ENCODE data around the gene ANKRD34C.

The ANKRD34C gene

GRCh38 chr15:79294075-79294474 is 11.6 kb downstream of the ANKRD34C start:
- no peak for DNase-seq (ENCODE audit: low spot score in 2 of 2)
- Histone ChIP-seq H3K4me3 (no peak overlapping the region), H3K9me3 (no peaks in the 10 kb centered on the region), H3K27me3 (ENCODE audit: low read depth) (peaks cover 10% of the 10 kb centered on the region), H3K4me1 (no peaks in the 10 kb centered on the region), H3K36me3 (replicated peaks) (no peaks in the 10 kb centered on the region)
- in situ Hi-C loops (cut with MboI; ENCODE audit: low sequenced_read_pairs), result no loop called here

GRCh38 chr15:79296583-79296982 is 14.1 kb downstream of the ANKRD34C start:
- in situ Hi-C loops (cut with MboI; ENCODE audit: low sequenced_read_pairs), result no loop called here
- H3K4me1 ChIP-seq, result no peaks in the 10 kb centered on the region
- H3K27me3 ChIP-seq (ENCODE audit: low read depth), result peaks cover 21% of the 10 kb centered on the region
- no peaks in the 10 kb centered on the region for H3K36me3 ChIP-seq (replicated peaks)
- no peak for DNase-seq (ENCODE audit: low spot score in 2 of 2)
- no peaks in the 10 kb centered on the region for H3K9me3 ChIP-seq
- H3K4me3 ChIP-seq, result no peak overlapping the region

GRCh38 chr15:79299126-79299840 is 16.8 kb downstream of the ANKRD34C start:
- in situ Hi-C loops (cut with MboI; ENCODE audit: low sequenced_read_pairs), result no loop called here
- peaks cover 30% of the 10 kb centered on the region for H3K27me3 ChIP-seq (ENCODE audit: low read depth)
- no peak overlapping the region for H3K4me3 ChIP-seq
- H3K36me3 ChIP-seq (replicated peaks), result no peaks in the 10 kb centered on the region
- DNase-seq (ENCODE audit: low spot score in 2 of 2), result no peak
- H3K9me3 ChIP-seq, result no peaks in the 10 kb centered on the region
- no peaks in the 10 kb centered on the region for H3K4me1 ChIP-seq

DNA sequence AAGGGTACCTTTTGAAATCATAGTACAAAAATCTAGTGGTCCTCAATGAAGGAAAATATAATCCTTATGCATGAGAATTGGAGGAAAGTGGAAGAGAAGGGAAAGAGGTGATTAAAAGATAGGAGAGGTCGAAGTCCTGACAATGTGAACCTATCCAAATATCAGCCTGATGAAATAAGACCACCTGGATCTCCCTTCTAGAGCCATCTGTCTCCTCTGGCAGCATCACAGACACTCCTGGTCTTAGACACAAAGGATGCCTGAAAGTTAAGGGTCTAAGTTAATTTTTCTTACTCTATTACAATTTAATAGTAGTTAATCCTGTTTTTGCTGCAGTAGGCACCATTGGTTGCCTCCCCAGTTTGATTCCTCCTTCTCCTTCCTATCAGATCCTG is 17.3 kb downstream of the ANKRD34C start:
- DNase-seq (ENCODE audit: low spot score in 2 of 2), result no peak
- Histone ChIP-seq H3K9me3 (no peaks in the 10 kb centered on the region), H3K4me1 (no peaks in the 10 kb centered on the region), H3K27me3 (ENCODE audit: low read depth) (peaks cover 35% of the 10 kb centered on the region), H3K36me3 (replicated peaks) (no peaks in the 10 kb centered on the region), H3K4me3 (no peak overlapping the region)
- in situ Hi-C loops (cut with MboI; ENCODE audit: low sequenced_read_pairs), result no loop called here

- peaks cover 67% of the 10 kb centered on the region for H3K27me3 ChIP-seq (ENCODE audit: low read depth)
- DNase-seq (ENCODE audit: low spot score in 2 of 2), result no peak
- H3K4me3 ChIP-seq, result no peak overlapping the region
- H3K36me3 ChIP-seq (replicated peaks), result peaks cover 5% of the 10 kb centered on the region
- H3K9me3 ChIP-seq, result no peaks in the 10 kb centered on the region
- in situ Hi-C loops (cut with MboI; ENCODE audit: low sequenced_read_pairs), result no loop called here
- peaks cover 7% of the 10 kb centered on the region for H3K4me1 ChIP-seq
Observed at GRCh38 chr15:79307251-79307650, 24.7 kb downstream of the ANKRD34C start.

GRCh38 chr15:79308874-79309273 is 26.4 kb downstream of the ANKRD34C start:
- Histone ChIP-seq H3K9me3 (no peaks in the 10 kb centered on the region), H3K36me3 (replicated peaks) (peaks cover 18% of the 10 kb centered on the region), H3K4me1 (peaks cover 14% of the 10 kb centered on the region), H3K4me3 (no peak overlapping the region), H3K27me3 (ENCODE audit: low read depth) (peaks cover 60% of the 10 kb centered on the region)
- DNase-seq (ENCODE audit: low spot score in 2 of 2), result no peak
- in situ Hi-C loops (cut with MboI; ENCODE audit: low sequenced_read_pairs), result no loop called here

GRCh38 chr15:79310612-79310984 is 28.1 kb downstream of the ANKRD34C start:
- peaks cover 44% of the 10 kb centered on the region for H3K27me3 ChIP-seq (ENCODE audit: low read depth)
- H3K4me1 ChIP-seq, result peaks cover 14% of the 10 kb centered on the region
- peak in 1 of 2 experiments; percentile 82 for DNase-seq (ENCODE audit: low spot score in 2 of 2)
- peaks cover 36% of the 10 kb centered on the region for H3K36me3 ChIP-seq (replicated peaks)
- H3K4me3 ChIP-seq, result peak overlapping the region; percentile 94
- H3K9me3 ChIP-seq, result no peaks in the 10 kb centered on the region
- in situ Hi-C loops (cut with MboI; ENCODE audit: low sequenced_read_pairs), result no loop called here

- H3K36me3 ChIP-seq (replicated peaks), result peaks cover 42% of the 10 kb centered on the region
- in situ Hi-C loops (cut with MboI; ENCODE audit: low sequenced_read_pairs), result no loop called here
- H3K9me3 ChIP-seq, result no peaks in the 10 kb centered on the region
- peak within 1 kb of the TSS; percentile 94 for H3K4me3 ChIP-seq
- peak; percentile 95 to 96 for DNase-seq (ENCODE audit: low spot score in 2 of 2)
- peaks cover 14% of the 10 kb centered on the region for H3K4me1 ChIP-seq
- H3K27me3 ChIP-seq (ENCODE audit: low read depth), result peaks cover 39% of the 10 kb centered on the region
Observed at GRCh38 chr15:79310985-79311900, 28.7 kb downstream of the ANKRD34C start, which contains the start of gene TMED3. TSS of gene TMED3 (plus strand) at chr15:79311112. CDS start at chr15:79311250, 138 bp downstream.

DNA sequence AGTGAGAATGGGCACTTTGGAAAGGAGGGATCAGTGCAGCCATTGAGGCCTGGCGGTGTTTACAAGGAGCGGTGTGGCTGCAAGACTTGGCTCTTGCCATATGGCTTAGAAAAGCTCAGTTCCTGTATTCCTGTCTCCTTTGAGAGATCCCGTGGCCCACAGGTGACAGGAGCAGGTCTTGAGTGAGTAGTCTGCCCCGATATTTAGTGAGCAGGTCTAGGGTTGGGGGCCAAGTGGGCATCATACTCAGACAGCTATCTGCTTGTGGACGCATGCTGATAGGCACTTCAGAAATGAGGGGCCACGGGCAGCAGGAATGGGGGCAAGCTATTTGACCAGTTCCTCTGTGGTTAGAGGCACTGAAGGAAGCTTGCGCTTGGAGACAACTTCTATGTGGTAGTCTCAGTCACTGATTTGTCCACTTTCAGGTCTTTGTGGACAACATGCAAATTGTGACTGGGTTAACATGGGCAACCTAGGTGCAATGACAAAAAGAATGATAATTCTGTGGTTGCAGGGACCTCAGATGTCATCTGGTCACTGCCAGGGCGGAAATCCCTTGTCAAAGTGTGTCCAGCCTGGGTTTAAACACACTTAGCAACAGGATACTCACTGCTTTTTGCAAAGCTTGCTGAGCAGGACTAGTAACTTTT is 29.5 kb downstream of the ANKRD34C start:
- peaks cover 14% of the 10 kb centered on the region for H3K4me1 ChIP-seq
- H3K4me3 ChIP-seq, result peak overlapping the region; percentile 94
- peaks cover 34% of the 10 kb centered on the region for H3K27me3 ChIP-seq (ENCODE audit: low read depth)
- in situ Hi-C loops (cut with MboI; ENCODE audit: low sequenced_read_pairs), result no loop called here
- peaks cover 50% of the 10 kb centered on the region for H3K36me3 ChIP-seq (replicated peaks)
- DNase-seq (ENCODE audit: low spot score in 2 of 2), result peak; percentile 21 to 31
- no peaks in the 10 kb centered on the region for H3K9me3 ChIP-seq

GRCh38 chr15:79314186-79314585 is 31.7 kb downstream of the ANKRD34C start:
- in situ Hi-C loops (cut with MboI; ENCODE audit: low sequenced_read_pairs), result no loop called here
- DNase-seq (ENCODE audit: low spot score in 2 of 2), result no peak
- H3K9me3 ChIP-seq, result no peaks in the 10 kb centered on the region
- peaks cover 72% of the 10 kb centered on the region for H3K36me3 ChIP-seq (replicated peaks)
- H3K4me3 ChIP-seq, result no peak overlapping the region
- H3K27me3 ChIP-seq (ENCODE audit: low read depth), result peaks cover 13% of the 10 kb centered on the region
- peaks cover 14% of the 10 kb centered on the region for H3K4me1 ChIP-seq

GRCh38 chr15:79314811-79315210 is 32.3 kb downstream of the ANKRD34C start:
- peaks cover 14% of the 10 kb centered on the region for H3K4me1 ChIP-seq
- H3K9me3 ChIP-seq, result no peaks in the 10 kb centered on the region
- peaks cover 7% of the 10 kb centered on the region for H3K27me3 ChIP-seq (ENCODE audit: low read depth)
- H3K36me3 ChIP-seq (replicated peaks), result peaks cover 77% of the 10 kb centered on the region
- H3K4me3 ChIP-seq, result no peak overlapping the region
- in situ Hi-C loops (cut with MboI; ENCODE audit: low sequenced_read_pairs), result no loop called here
- DNase-seq (ENCODE audit: low spot score in 2 of 2), result no peak

- Histone ChIP-seq H3K4me3 (no peak overlapping the region), H3K9me3 (no peaks in the 10 kb centered on the region), H3K4me1 (peaks cover 12% of the 10 kb centered on the region), H3K27me3 (ENCODE audit: low read depth) (no peaks in the 10 kb centered on the region), H3K36me3 (replicated peaks) (peaks cover 83% of the 10 kb centered on the region)
- DNase-seq (ENCODE audit: low spot score in 2 of 2), result no peak
- in situ Hi-C loops (cut with MboI; ENCODE audit: low sequenced_read_pairs), result no loop called here
Observed at GRCh38 chr15:79315623-79316328, 33.3 kb downstream of the ANKRD34C start.

- in situ Hi-C loops (cut with MboI; ENCODE audit: low sequenced_read_pairs), result no loop called here
- Histone ChIP-seq H3K4me1 (peaks cover 11% of the 10 kb centered on the region), H3K36me3 (replicated peaks) (peaks cover 89% of the 10 kb centered on the region), H3K27me3 (ENCODE audit: low read depth) (no peaks in the 10 kb centered on the region), H3K4me3 (no peak overlapping the region), H3K9me3 (no peaks in the 10 kb centered on the region)
- DNase-seq (ENCODE audit: low spot score in 2 of 2), result no peak
Observed at GRCh38 chr15:79316864-79317263, 34.3 kb downstream of the ANKRD34C start.

All from HAP-1 (cell line).